Measurements from ENCODE around the gene HDAC4. TPM values are rescaled to one million over a fixed set of nuclear protein-coding genes. Genes with fewer than 3 reads are reported as not detected.

The HDAC4 gene
- total RNA-seq, 1 experiment from 2014 or later, result 6.4 TPM

GRCh38 chr2:239067196-239067865, 333.5 kb downstream of the HDAC4 start:
- DNase-seq (ENCODE audit: low spot score), result no peak

- no peak for DNase-seq (ENCODE audit: low spot score)
These were observed 334.2 kb downstream of the HDAC4 start for GRCh38 chr2:239066597-239066996.

GRCh38 chr2:239065962-239066361, 334.9 kb downstream of the HDAC4 start:
- DNase-seq (ENCODE audit: low spot score), result no peak

GRCh38 chr2:239065537-239065936, 335.3 kb downstream of the HDAC4 start:
- DNase-seq (ENCODE audit: low spot score), result no peak

- DNase-seq (ENCODE audit: low spot score), result no peak
These were observed 335.9 kb downstream of the HDAC4 start for GRCh38 chr2:239064891-239065290.

- no peak for DNase-seq (ENCODE audit: low spot score)
These were observed 336.6 kb downstream of the HDAC4 start for GRCh38 chr2:239064253-239064652.

GRCh38 chr2:239062743-239063142, 338.1 kb downstream of the HDAC4 start:
- no peak for DNase-seq (ENCODE audit: low spot score)

GRCh38 chr2:239061824-239062570, 338.8 kb downstream of the HDAC4 start:
- DNase-seq (ENCODE audit: low spot score), result no peak

- no peak for DNase-seq (ENCODE audit: low spot score)
These were observed 339.6 kb downstream of the HDAC4 start for GRCh38 chr2:239061121-239061666.

GRCh38 chr2:239060676-239061075, 340.1 kb downstream of the HDAC4 start:
- DNase-seq (ENCODE audit: low spot score), result no peak

- no peak for DNase-seq (ENCODE audit: low spot score)
These were observed 341.0 kb downstream of the HDAC4 start for GRCh38 chr2:239059854-239060253.

GRCh38 chr2:239058766-239059165, 342.1 kb downstream of the HDAC4 start:
- no peak for DNase-seq (ENCODE audit: low spot score)

GRCh38 chr2:239057533-239057932, 343.3 kb downstream of the HDAC4 start:
- no peak for DNase-seq (ENCODE audit: low spot score)

GRCh38 chr2:239056611-239057010, 344.2 kb downstream of the HDAC4 start:
- DNase-seq (ENCODE audit: low spot score), result no peak

- peak; percentile 44 for DNase-seq (ENCODE audit: low spot score)
These were observed 344.9 kb downstream of the HDAC4 start for GRCh38 chr2:239055756-239056493.

GRCh38 chr2:239054921-239055320, 345.9 kb downstream of the HDAC4 start:
- no peak for DNase-seq (ENCODE audit: low spot score)

- DNase-seq (ENCODE audit: low spot score), result no peak
These were observed 346.9 kb downstream of the HDAC4 start for GRCh38 chr2:239053801-239054503.

GRCh38 chr2:239052798-239053665, 347.8 kb downstream of the HDAC4 start:
- no peak for DNase-seq (ENCODE audit: low spot score)

GRCh38 chr2:239051891-239052445, 348.9 kb downstream of the HDAC4 start:
- DNase-seq (ENCODE audit: low spot score), result no peak

- no peak for DNase-seq (ENCODE audit: low spot score)
These were observed 350.6 kb downstream of the HDAC4 start for GRCh38 chr2:239050252-239050649.

Data from H4 (cell line).